Activated naive CD4-positive, alpha-beta T cell treated with anti-CD3 and anti-CD28 coated beads, Interleukin-2, amount 10 ng/mL, durations not matched to agents 7 days and 5 days (primary cell): Measurements from ENCODE around the gene EHBP1L1.
A peak's percentile ranks its signal among the peaks of the same experiment; 100 is the strongest.

Experiments used
- CTCF ChIA-PET: fragments of 350-600 bp; sonication (Branson Sonifier 250); formaldehyde crosslinking; loops from one replicate; lab custom pipeline; 2021; ENCODE audit warnings: antibody characterized with exemption; lab: Charles Lee
- DNase-seq: peaks from one replicate; pipeline ENCODE4 v3.0.0-alpha.2; 2020
- H3K27ac Mint-ChIP-seq: one replicate; pipeline ENCODE4 v1.8.0; 2021; ENCODE audit warnings: mild to moderate bottlenecking, moderate library complexity, mixed read lengths
- H3K27me3 Mint-ChIP-seq: one replicate; pipeline ENCODE4 v1.8.0; 2021; ENCODE audit warnings: mild to moderate bottlenecking, mixed read lengths
- H3K36me3 Mint-ChIP-seq: one replicate; pipeline ENCODE4 v1.8.0; 2021; ENCODE audit warnings: mixed read lengths
- H3K4me1 Mint-ChIP-seq: one replicate; pipeline ENCODE4 v1.8.0; 2021; ENCODE audit warnings: mixed read lengths
- H3K4me3 Mint-ChIP-seq: one replicate; pipeline ENCODE4 v1.8.0; 2021; ENCODE audit warnings: mild to moderate bottlenecking, moderate library complexity, mixed read lengths
- H3K9me3 Mint-ChIP-seq: one replicate; pipeline ENCODE4 v1.8.0; 2021; ENCODE audit warnings: mixed read lengths

The EHBP1L1 gene

GRCh38 chr11:65575568-65576231, at the start of gene EHBP1L1:
TSS of gene EHBP1L1 (plus strand) at chr11:65576053. CDS start at chr11:65576303, 250 bp downstream.
- DNase-seq: peak; percentile 88
- peak within 1 kb of the TSS; percentile 97 for H3K27ac Mint-ChIP-seq
- H3K27me3 Mint-ChIP-seq: peaks cover 4% of the 10 kb centered on the region
- CTCF ChIA-PET: interaction anchor here (1.3 to 4.5 kb wide), 4 partner anchors 12 to 35 kb away, joined by 4 to 60 read pairs (median 19); partner anchors contain the start of gene KCNK7
- no peaks in the 10 kb centered on the region for H3K9me3 Mint-ChIP-seq
- H3K36me3 Mint-ChIP-seq: peaks cover 31% of the 10 kb centered on the region
- H3K4me1 Mint-ChIP-seq: peaks cover 61% of the 10 kb centered on the region
- peak within 1 kb of the TSS; percentile 85 for H3K4me3 Mint-ChIP-seq

- H3K27me3 Mint-ChIP-seq: no peaks in the 10 kb centered on the region
- DNase-seq: no peak
- H3K4me1 Mint-ChIP-seq: peaks cover 68% of the 10 kb centered on the region
- peaks cover 34% of the 10 kb centered on the region for H3K36me3 Mint-ChIP-seq
- H3K4me3 Mint-ChIP-seq: peak overlapping the region; percentile 89
- no peaks in the 10 kb centered on the region for H3K9me3 Mint-ChIP-seq
- CTCF ChIA-PET: interaction anchor here (2.9 kb wide), 1 partner anchor 14 kb away, joined by 12 read pairs; no protein-coding TSS in a partner anchor
- no peak overlapping the region for H3K27ac Mint-ChIP-seq
Observed at GRCh38 chr11:65526744-65527143, 49.1 kb upstream of the EHBP1L1 start.

- peak overlapping the region; percentile 16 for H3K27ac Mint-ChIP-seq
- H3K36me3 Mint-ChIP-seq: peaks cover 39% of the 10 kb centered on the region
- H3K4me3 Mint-ChIP-seq: no peak overlapping the region
- no peaks in the 10 kb centered on the region for H3K9me3 Mint-ChIP-seq
- CTCF ChIA-PET: interaction anchor here (1.0 to 1.8 kb wide), 4 partner anchors 11 to 155 kb away, joined by 3 to 8 read pairs (median 4); partner anchors contain the start of gene FAM89B
- no peaks in the 10 kb centered on the region for H3K27me3 Mint-ChIP-seq
- DNase-seq: no peak
- H3K4me1 Mint-ChIP-seq: peaks cover 48% of the 10 kb centered on the region
Observed at GRCh38 chr11:65528819-65529350, 47.0 kb upstream of the EHBP1L1 start.

GRCh38 chr11:65529475-65530156, 46.2 kb upstream of the EHBP1L1 start:
- CTCF ChIA-PET: interaction anchor here (0.6 to 2.3 kb wide), 5 partner anchors 11 to 257 kb away, joined by 3 to 15 read pairs (median 4); partner anchors contain the start of gene FAM89B
- Mint-ChIP-seq H3K4me3 (no peak overlapping the region), H3K36me3 (peaks cover 43% of the 10 kb centered on the region), H3K9me3 (no peaks in the 10 kb centered on the region), H3K27me3 (no peaks in the 10 kb centered on the region), H3K4me1 (peaks cover 40% of the 10 kb centered on the region), H3K27ac (peak overlapping the region; percentile 53)
- no peak for DNase-seq

GRCh38 chr11:65530157-65530496, 45.7 kb upstream of the EHBP1L1 start:
- Mint-ChIP-seq H3K27me3 (no peaks in the 10 kb centered on the region), H3K36me3 (peaks cover 45% of the 10 kb centered on the region), H3K9me3 (no peaks in the 10 kb centered on the region), H3K4me1 (peaks cover 40% of the 10 kb centered on the region), H3K27ac (peak overlapping the region; percentile 53), H3K4me3 (no peak overlapping the region)
- CTCF ChIA-PET: interaction anchor here (1.3 to 2.3 kb wide), 4 partner anchors 11 to 156 kb away, joined by 3 to 15 read pairs (median 6); partner anchors contain the start of gene FAM89B
- DNase-seq: peak; percentile 64

GRCh38 chr11:65532388-65533064, 43.3 kb upstream of the EHBP1L1 start:
- Mint-ChIP-seq H3K27me3 (no peaks in the 10 kb centered on the region), H3K36me3 (peaks cover 41% of the 10 kb centered on the region), H3K9me3 (no peaks in the 10 kb centered on the region), H3K4me1 (peaks cover 22% of the 10 kb centered on the region), H3K4me3 (no peak overlapping the region), H3K27ac (no peak overlapping the region)
- CTCF ChIA-PET: interaction anchor here (1.0 to 1.2 kb wide), 2 partner anchors 9 to 61 kb away, joined by 3 read pairs; no protein-coding TSS in a partner anchor
- DNase-seq: no peak

GRCh38 chr11:65535102-65535501, 40.8 kb upstream of the EHBP1L1 start:
- no peak for DNase-seq
- Mint-ChIP-seq H3K36me3 (peaks cover 33% of the 10 kb centered on the region), H3K4me1 (peaks cover 5% of the 10 kb centered on the region), H3K27ac (no peak overlapping the region), H3K27me3 (no peaks in the 10 kb centered on the region), H3K4me3 (no peak overlapping the region), H3K9me3 (no peaks in the 10 kb centered on the region)
- CTCF ChIA-PET: no interaction called here

GRCh38 chr11:65536412-65537295, 39.2 kb upstream of the EHBP1L1 start:
- CTCF ChIA-PET: interaction anchor here (0.7 to 1.7 kb wide), 4 partner anchors 11 to 57 kb away, joined by 3 to 7 read pairs (median 4); partner anchors contain the start of gene FAM89B
- no peaks in the 10 kb centered on the region for H3K9me3 Mint-ChIP-seq
- no peak for DNase-seq
- H3K27me3 Mint-ChIP-seq: no peaks in the 10 kb centered on the region
- no peak overlapping the region for H3K27ac Mint-ChIP-seq
- H3K36me3 Mint-ChIP-seq: peaks cover 21% of the 10 kb centered on the region
- no peak overlapping the region for H3K4me3 Mint-ChIP-seq
- H3K4me1 Mint-ChIP-seq: peaks cover 8% of the 10 kb centered on the region

GRCh38 chr11:65537296-65537597, 38.6 kb upstream of the EHBP1L1 start:
- CTCF ChIA-PET: interaction anchor here (1.5 to 1.7 kb wide), 2 partner anchors 12 to 35 kb away, joined by 4 to 7 read pairs; partner anchors contain the start of gene FAM89B
- no peak overlapping the region for H3K27ac Mint-ChIP-seq
- no peaks in the 10 kb centered on the region for H3K9me3 Mint-ChIP-seq
- no peaks in the 10 kb centered on the region for H3K27me3 Mint-ChIP-seq
- DNase-seq: no peak
- peaks cover 18% of the 10 kb centered on the region for H3K36me3 Mint-ChIP-seq
- no peak overlapping the region for H3K4me3 Mint-ChIP-seq
- H3K4me1 Mint-ChIP-seq: peaks cover 13% of the 10 kb centered on the region

- peaks cover 14% of the 10 kb centered on the region for H3K4me1 Mint-ChIP-seq
- DNase-seq: no peak
- no peaks in the 10 kb centered on the region for H3K9me3 Mint-ChIP-seq
- CTCF ChIA-PET: interaction anchor here (1.3 to 1.7 kb wide), 2 partner anchors 34 kb away, joined by 4 to 7 read pairs; partner anchors contain the start of gene FAM89B
- H3K27ac Mint-ChIP-seq: no peak overlapping the region
- H3K4me3 Mint-ChIP-seq: peak overlapping the region; percentile 30
- peaks cover 15% of the 10 kb centered on the region for H3K36me3 Mint-ChIP-seq
- no peaks in the 10 kb centered on the region for H3K27me3 Mint-ChIP-seq
Observed at GRCh38 chr11:65537620-65538231, 38.1 kb upstream of the EHBP1L1 start.

- CTCF ChIA-PET: interaction anchor here (1.3 kb wide), 1 partner anchor 33 kb away, joined by 4 read pairs; the partner anchor contains the start of gene FAM89B
- Mint-ChIP-seq H3K9me3 (no peaks in the 10 kb centered on the region), H3K4me3 (peak overlapping the region; percentile 28), H3K27ac (peak overlapping the region; percentile 55), H3K27me3 (no peaks in the 10 kb centered on the region), H3K36me3 (peaks cover 15% of the 10 kb centered on the region), H3K4me1 (peaks cover 14% of the 10 kb centered on the region)
- no peak for DNase-seq
Observed at GRCh38 chr11:65538232-65538914, 37.5 kb upstream of the EHBP1L1 start.
